GM23338 (cell line): ENCODE results near the gene CDK14. TPM values are rescaled to one million over a fixed set of nuclear protein-coding genes. Genes with fewer than 3 reads are reported as not detected.

Source experiments
- ATAC-seq: fragments of 200-7000 bp; cut with Tn5 transposase; 3 replicates; pipeline ENCODE4 v1.9.1; 2020
- DNase-seq: peaks from one replicate; pipeline ENCODE4 v3.0.0-alpha.2; 2015; ENCODE audit warnings: low spot score
- H2AFZ ChIP-seq: fragments of 200-600 bp; sonication (generic); 2 replicates; pipeline ENCODE4 v1.8.0; 2016; ENCODE audit warnings: antibody characterized with exemption, mild to moderate bottlenecking, moderate library complexity
- H3F3A ChIP-seq: fragments of 200-600 bp; sonication (generic); replicated peaks from 2 replicates; pipeline ENCODE4 v1.8.0; 2017; ENCODE audit warnings: antibody characterized with exemption, mixed run types, low read depth
- H3K27ac ChIP-seq: fragments of 200-600 bp; sonication (generic); 2 replicates; pipeline ENCODE4 v1.6.1; 2016; ENCODE audit warnings: low read depth
- H3K27me3 ChIP-seq: fragments of 200-600 bp; sonication (generic); 2 replicates; pipeline ENCODE4 v1.8.0; 2016; ENCODE audit warnings: mild to moderate bottlenecking, mixed run types, moderate library complexity; ENCODE audit not compliant: insufficient read depth
- H3K36me3 ChIP-seq: fragments of 200-600 bp; sonication (generic); 2 replicates; pipeline ENCODE4 v1.8.0; 2016; ENCODE audit warnings: mild to moderate bottlenecking; ENCODE audit not compliant: insufficient read depth
- H3K4me1 ChIP-seq: fragments of 200-600 bp; sonication (generic); 2 replicates; pipeline ENCODE4 v1.8.0; 2016; ENCODE audit warnings: mild to moderate bottlenecking, moderate library complexity; ENCODE audit not compliant: insufficient read depth
- H3K4me2 ChIP-seq: fragments of 200-600 bp; sonication (generic); 2 replicates; pipeline ENCODE4 v1.7.1; 2017; ENCODE audit warnings: mixed run types
- H3K4me3 ChIP-seq: fragments of 200-600 bp; sonication (generic); 2 replicates; pipeline ENCODE4 v1.6.1; 2016; ENCODE audit warnings: mixed run types
- H3K79me2 ChIP-seq: fragments of 200-600 bp; sonication (generic); replicated peaks from 2 replicates; pipeline ENCODE4 v1.8.0; 2017; ENCODE audit warnings: mild to moderate bottlenecking; ENCODE audit not compliant: insufficient read depth
- H3K9me2 ChIP-seq: fragments of 200-600 bp; sonication (generic); 2 replicates; pipeline ENCODE4 v1.8.0; 2017; ENCODE audit not compliant: insufficient read depth
- H4K20me1 ChIP-seq: fragments of 200-600 bp; sonication (generic); replicated peaks from 2 replicates; pipeline ENCODE4 v1.8.0; 2017; ENCODE audit warnings: mild to moderate bottlenecking; ENCODE audit not compliant: insufficient read depth
- H3K27ac Mint-ChIP-seq: 2 replicates; pipeline ENCODE4 v1.8.0; 2020; ENCODE audit warnings: inconsistent platforms, mild to moderate bottlenecking, moderate library complexity, mixed read lengths
- H3K27me3 Mint-ChIP-seq: 3 replicates; pipeline ENCODE4 v1.8.0; 2022; ENCODE audit warnings: low read depth, mild to moderate bottlenecking, moderate library complexity, mixed read lengths, inconsistent platforms; ENCODE audit not compliant: insufficient read depth, poor library complexity
- H3K36me3 Mint-ChIP-seq: 3 replicates; pipeline ENCODE4 v1.8.0; 2021; ENCODE audit warnings: low read depth, mild to moderate bottlenecking, inconsistent platforms, moderate library complexity, mixed read lengths
- H3K4me1 Mint-ChIP-seq: 3 replicates; pipeline ENCODE4 v1.8.0; 2020; ENCODE audit warnings: mild to moderate bottlenecking, inconsistent platforms, mixed read lengths
- H3K4me3 Mint-ChIP-seq: 3 replicates; pipeline ENCODE4 v1.8.0; 2021; ENCODE audit warnings: moderate library complexity, mild to moderate bottlenecking, inconsistent platforms, mixed read lengths
- H3K9me3 Mint-ChIP-seq: 3 replicates; pipeline ENCODE4 v1.8.0; 2020; ENCODE audit warnings: moderate library complexity, mild to moderate bottlenecking, inconsistent platforms, mixed read lengths
- CREB1 ChIP-seq: fragments of 250-450 bp; sonication (Bioruptor Pico); IDR thresholded peaks from 2 replicates; pipeline ENCODE4 v1.5.0; 2020; ENCODE audit warnings: low read depth, mild to moderate bottlenecking, moderate library complexity
- ETS1 ChIP-seq: IDR thresholded peaks from 2 replicates; pipeline ENCODE4 v1.6.1; 2016; ENCODE audit warnings: antibody characterized with exemption
- EZH2 ChIP-seq: fragments of 200-600 bp; sonication (generic); IDR thresholded peaks from one replicate; pipeline ENCODE4 v1.8.0; 2017; ENCODE audit warnings: antibody characterized with exemption, mild to moderate bottlenecking, low read depth; ENCODE audit not compliant: unreplicated experiment
- NANOG ChIP-seq: IDR thresholded peaks from 2 replicates; pipeline ENCODE4 v1.6.1; 2016; ENCODE audit warnings: antibody characterized with exemption, borderline replicate concordance
- POLR2AphosphoS5 ChIP-seq: IDR thresholded peaks from 2 replicates; pipeline ENCODE4 v1.6.1; 2016; ENCODE audit warnings: antibody characterized with exemption, low read depth
- STAT1 ChIP-seq: IDR thresholded peaks from one replicate; pipeline ENCODE4 v1.6.1; 2016; ENCODE audit warnings: antibody characterized with exemption; ENCODE audit not compliant: unreplicated experiment
- ZNF114 ChIP-seq: fragments of 250-450 bp; sonication (Bioruptor Pico); IDR thresholded peaks from 2 replicates; pipeline ENCODE4 v1.5.0; 2020; ENCODE audit warnings: mild to moderate bottlenecking, moderate library complexity
- ZNF462 ChIP-seq: fragments of 250-450 bp; sonication (Bioruptor Pico); IDR thresholded peaks from 2 replicates; pipeline ENCODE4 v1.5.0; 2020; ENCODE audit warnings: mild to moderate bottlenecking, moderate library complexity
- polyA plus RNA-seq: library from polyadenylated mRNA; unstranded; fragments of >200 nt; fragmentation: Nextera tagmentation; extraction: Ambion mirVana; gene quantifications from 2 replicates; pipeline ENCODE4 v1.2.1, GENCODE V29; 2016
- total RNA-seq: library from RNA; depleted of rRNA; stranded (reverse); fragments of >200 nt; shearing (Covaris generic); gene quantifications from 2 replicates; pipeline ENCODE4 v1.2.3, GENCODE V29; 2014

Gene CDK14
- total and polyA plus RNA-seq, 2 experiments from 2014 or later, result 11.2 to 24.0 TPM

GRCh38 chr7:90850066-90850465, 253.9 kb downstream of the CDK14 start (continued):
- no peak for TF ChIP-seq ZNF462 (CRISPR knock-in tag)
- TF ChIP-seq ZNF114 (CRISPR knock-in tag), result no peak
- TF ChIP-seq NANOG, result no peak
- no peak for TF ChIP-seq POLR2AphosphoS5

- Histone ChIP-seq H3K9me2 (peaks cover 4% of the 10 kb centered on the region), H4K20me1 (no peaks in the 10 kb centered on the region), H2AFZ (no peak overlapping the region), H3K27ac (no peak overlapping the region), H3K36me3 (no peaks in the 10 kb centered on the region), H3K79me2 (no peaks in the 10 kb centered on the region), H3K27me3 (no peaks in the 10 kb centered on the region), H3K4me1 (no peaks in the 10 kb centered on the region), H3F3A (no peaks in the 10 kb centered on the region), H3K4me3 (no peak overlapping the region), H3K4me2 (no peak overlapping the region)
- H3K27ac Mint-ChIP-seq, result no peak overlapping the region
- no peaks in the 10 kb centered on the region for H3K27me3 Mint-ChIP-seq
- H3K9me3 Mint-ChIP-seq, result no peaks in the 10 kb centered on the region; the same call in 2 of the 3 replicates
- no peaks in the 10 kb centered on the region; the same call in 2 of the 3 replicates for H3K36me3 Mint-ChIP-seq
- ATAC-seq (no peak), DNase-seq (no peak)
- peaks cover 14% of the 10 kb centered on the region for H3K4me1 Mint-ChIP-seq
- H3K4me3 Mint-ChIP-seq, result no peak overlapping the region
- TF ChIP-seq ZNF114 (CRISPR knock-in tag), result no peak
- no peak for TF ChIP-seq EZH2
- no peak for TF ChIP-seq ZNF462 (CRISPR knock-in tag)
- no peak for TF ChIP-seq ETS1
- TF ChIP-seq CREB1 (CRISPR knock-in tag), result no peak
- no peak for TF ChIP-seq STAT1
These were observed 254.3 kb downstream of the CDK14 start for GRCh38 chr7:90850471-90850870.
